ENCODE results near the gene KLC4.

DNA sequence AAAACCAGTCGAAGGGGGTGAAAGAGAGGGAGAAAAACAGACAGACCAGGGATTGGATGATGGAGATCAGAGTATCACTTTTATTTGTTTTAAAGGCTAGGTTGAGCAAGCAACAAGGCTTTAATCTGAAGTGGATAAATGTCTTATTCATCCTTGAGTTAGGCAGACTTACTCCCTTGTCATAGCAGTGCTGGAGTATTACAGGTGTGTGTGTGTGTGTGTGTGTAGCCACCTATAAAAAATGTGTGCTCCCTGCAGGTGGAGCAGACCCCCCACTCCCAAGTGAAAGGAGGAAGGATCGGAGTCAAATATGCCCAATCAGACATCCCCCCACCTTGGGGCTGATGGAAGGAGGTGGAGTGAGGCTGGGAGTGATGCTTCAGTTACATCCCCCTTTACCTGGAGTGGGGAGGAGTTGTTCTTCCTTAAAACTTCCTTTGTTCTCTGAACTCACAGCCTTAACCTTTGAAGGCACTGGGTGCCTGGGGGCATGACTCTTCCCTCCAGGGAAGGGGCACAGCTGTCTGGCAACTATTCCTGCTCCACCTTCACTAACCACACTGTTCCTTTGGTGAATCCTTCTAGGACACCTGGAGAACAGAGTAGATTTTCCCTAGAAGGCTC, 43.9 kb downstream of the KLC4 start:
- no peak for TF ChIP-seq EZH2 (IDR thresholded peaks at IDR 0.05; ENCODE audit: low read length, unreplicated experiment)
- TF ChIP-seq, protein P1, sequence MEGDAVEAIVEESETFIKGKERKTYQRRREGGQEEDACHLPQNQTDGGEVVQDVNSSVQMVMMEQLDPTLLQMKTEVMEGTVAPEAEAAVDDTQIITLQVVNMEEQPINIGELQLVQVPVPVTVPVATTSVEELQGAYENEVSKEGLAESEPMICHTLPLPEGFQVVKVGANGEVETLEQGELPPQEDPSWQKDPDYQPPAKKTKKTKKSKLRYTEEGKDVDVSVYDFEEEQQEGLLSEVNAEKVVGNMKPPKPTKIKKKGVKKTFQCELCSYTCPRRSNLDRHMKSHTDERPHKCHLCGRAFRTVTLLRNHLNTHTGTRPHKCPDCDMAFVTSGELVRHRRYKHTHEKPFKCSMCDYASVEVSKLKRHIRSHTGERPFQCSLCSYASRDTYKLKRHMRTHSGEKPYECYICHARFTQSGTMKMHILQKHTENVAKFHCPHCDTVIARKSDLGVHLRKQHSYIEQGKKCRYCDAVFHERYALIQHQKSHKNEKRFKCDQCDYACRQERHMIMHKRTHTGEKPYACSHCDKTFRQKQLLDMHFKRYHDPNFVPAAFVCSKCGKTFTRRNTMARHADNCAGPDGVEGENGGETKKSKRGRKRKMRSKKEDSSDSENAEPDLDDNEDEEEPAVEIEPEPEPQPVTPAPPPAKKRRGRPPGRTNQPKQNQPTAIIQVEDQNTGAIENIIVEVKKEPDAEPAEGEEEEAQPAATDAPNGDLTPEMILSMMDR (conservative IDR thresholded peaks at IDR 0.05; ENCODE audit: low read depth, low read length), result no peak

All from PC-3 (cell line).